ENCODE data around the gene PRKCH.

- TF ChIP-seq CTCF (IDR thresholded peaks at IDR 0.05), result no peak
- TF ChIP-seq SREBF2 (IDR thresholded peaks at IDR 0.05), result no peak
- no peak for TF ChIP-seq POLR2A (IDR thresholded peaks at IDR 0.05; ENCODE audit: low read length)
- no peak for TF ChIP-seq MYC (IDR thresholded peaks at IDR 0.05; ENCODE audit: borderline replicate concordance, low read length)
- TF ChIP-seq KDM1A (IDR thresholded peaks at IDR 0.05; ENCODE audit: low read depth), result no peak
- no peak for TF ChIP-seq CEBPB (IDR thresholded peaks at IDR 0.05)
Observed at GRCh38 chr14:61397615-61398014, 76.2 kb downstream of the PRKCH start.

Data from A549 (cell line).